Neural cell (in vitro differentiated cells): Measurements from ENCODE around the gene HECTD1. TPM values are rescaled to one million over a fixed set of nuclear protein-coding genes. Genes with fewer than 3 reads are reported as not detected.
"Not testable (repeated sequence)": the region's sequence is repeated elsewhere in the genome, so short reads cannot be mapped to it uniquely, and the experiment has no call there.

ENCODE experiments used
- H2AFZ ChIP-seq: fragments of 200-600, 300-800 bp; sonication (generic), shearing (Covaris generic); 2 replicates; pipeline ENCODE4 v1.6.0; 2014; ENCODE audit warnings: low read depth, mild to moderate bottlenecking, antibody characterized with exemption, low read length, moderate library complexity
- H3F3A ChIP-seq: fragments of 200-600 bp; shearing (Covaris generic); 2 replicates; pipeline ENCODE4 v1.6.1; 2016; ENCODE audit warnings: mild to moderate bottlenecking, moderate library complexity, mixed read lengths, antibody characterized with exemption, low read length; ENCODE audit not compliant: insufficient read depth, poor library complexity, severe bottlenecking
- H3K27ac ChIP-seq: fragments of 200-600, 300-800 bp; sonication (generic), shearing (Covaris generic); 2 replicates; pipeline ENCODE4 v1.5.1; 2014; ENCODE audit warnings: mild to moderate bottlenecking, low read length, moderate library complexity
- H3K27me3 ChIP-seq: fragments of 300-800, 200-600 bp; sonication (generic), shearing (Covaris generic); 2 replicates; pipeline ENCODE4 v1.6.0; 2014; ENCODE audit warnings: mild to moderate bottlenecking, low read depth, low read length, moderate library complexity; ENCODE audit not compliant: insufficient read depth
- H3K36me3 ChIP-seq: fragments of 300-800, 200-600 bp; sonication (generic), shearing (Covaris generic); 2 replicates; pipeline ENCODE4 v1.5.1; 2014; ENCODE audit warnings: mild to moderate bottlenecking, antibody characterized with exemption, low read length, moderate library complexity; ENCODE audit not compliant: insufficient read depth
- H3K4me2 ChIP-seq: fragments of 300-800, 200-600 bp; sonication (generic), shearing (Covaris generic); 2 replicates; pipeline ENCODE4 v1.6.0; 2014; ENCODE audit warnings: mild to moderate bottlenecking, low read length
- H3K4me3 ChIP-seq: fragments of 300-800, 200-600 bp; sonication (generic), shearing (Covaris generic); 2 replicates; pipeline ENCODE4 v1.5.1; 2014; ENCODE audit warnings: mild to moderate bottlenecking, low read length, moderate library complexity
- H3K79me2 ChIP-seq: fragments of 200-600 bp; shearing (Covaris generic); replicated peaks from 2 replicates; pipeline ENCODE4 v1.6.0; 2014; ENCODE audit warnings: mild to moderate bottlenecking, low read length, moderate library complexity; ENCODE audit not compliant: insufficient read depth
- H3K9ac ChIP-seq: fragments of 300-800, 200-600 bp; sonication (generic), shearing (Covaris generic); 2 replicates; pipeline ENCODE4 v1.6.1; 2016; ENCODE audit warnings: mild to moderate bottlenecking, low read length, mixed read lengths
- H3K9me2 ChIP-seq: fragments of 200-600 bp; shearing (Covaris generic); 2 replicates; pipeline ENCODE4 v1.6.1; 2016; ENCODE audit warnings: mild to moderate bottlenecking, low read length, mixed read lengths; ENCODE audit not compliant: insufficient read depth
- H3K9me3 ChIP-seq: fragments of 200-600, 300-800 bp; sonication (generic), shearing (Covaris generic); 2 replicates; pipeline ENCODE4 v1.6.1; 2016; ENCODE audit warnings: mild to moderate bottlenecking, mixed run types, low read length, moderate library complexity, mixed read lengths
- H4K20me1 ChIP-seq: fragments of 200-600 bp; shearing (Covaris generic); 2 replicates; pipeline ENCODE4 v1.6.1; 2016; ENCODE audit warnings: mild to moderate bottlenecking, mixed run types; ENCODE audit not compliant: insufficient read depth
- CTCF ChIP-seq: fragments of 450-650 bp; IDR thresholded peaks from 2 replicates; pipeline ENCODE4 v1.5.1; 2014; ENCODE audit warnings: antibody characterized with exemption, mild to moderate bottlenecking, moderate library complexity; ENCODE audit not compliant: poor library complexity, severe bottlenecking
- EP300 ChIP-seq: fragments of 450-650 bp; conservative IDR thresholded peaks from 2 replicates; pipeline ENCODE4 v1.6.1; 2014; ENCODE audit warnings: antibody characterized with exemption, mild to moderate bottlenecking, moderate library complexity; ENCODE audit not compliant: poor library complexity, severe bottlenecking
- EZH2 ChIP-seq: fragments of 200-600, 300-800 bp; shearing (Covaris generic), sonication (generic); IDR thresholded peaks from 2 replicates; pipeline ENCODE4 v1.6.1; 2014; ENCODE audit warnings: antibody characterized with exemption, low read length, borderline replicate concordance, mild to moderate bottlenecking; ENCODE audit not compliant: insufficient read depth, poor library complexity, severe bottlenecking
- MXI1 ChIP-seq: fragments of 450-650 bp; conservative IDR thresholded peaks from 2 replicates; pipeline ENCODE4 v1.6.1; 2014; ENCODE audit warnings: antibody characterized with exemption, mild to moderate bottlenecking; ENCODE audit not compliant: poor library complexity, severe bottlenecking
- POLR2AphosphoS5 ChIP-seq: IDR thresholded peaks from 2 replicates; pipeline ENCODE4 v1.6.1; 2012
- RAD21 ChIP-seq: fragments of 450-650 bp; conservative IDR thresholded peaks from 2 replicates; pipeline ENCODE4 v1.6.1; 2014; ENCODE audit warnings: antibody characterized with exemption, mild to moderate bottlenecking, moderate library complexity
- REST ChIP-seq: IDR thresholded peaks from 2 replicates; pipeline ENCODE4 v1.6.1; 2012; ENCODE audit warnings: borderline replicate concordance
- SMC3 ChIP-seq: fragments of 450-650 bp; conservative IDR thresholded peaks from 2 replicates; pipeline ENCODE4 v1.6.1; 2014; ENCODE audit warnings: antibody characterized with exemption, mild to moderate bottlenecking, moderate library complexity; ENCODE audit not compliant: poor library complexity
- TAF1 ChIP-seq: IDR thresholded peaks from 2 replicates; pipeline ENCODE4 v1.6.1; 2012; ENCODE audit warnings: low read depth
- polyA plus RNA-seq: library from polyadenylated mRNA; depleted of rRNA; stranded (reverse); fragments of >200 nt; gene quantifications from 2 replicates; pipeline ENCODE4 v1.2.3, GENCODE V29; 2014

Gene HECTD1
- polyA plus RNA-seq, 1 donor from 2014 or later: 144 TPM

DNA sequence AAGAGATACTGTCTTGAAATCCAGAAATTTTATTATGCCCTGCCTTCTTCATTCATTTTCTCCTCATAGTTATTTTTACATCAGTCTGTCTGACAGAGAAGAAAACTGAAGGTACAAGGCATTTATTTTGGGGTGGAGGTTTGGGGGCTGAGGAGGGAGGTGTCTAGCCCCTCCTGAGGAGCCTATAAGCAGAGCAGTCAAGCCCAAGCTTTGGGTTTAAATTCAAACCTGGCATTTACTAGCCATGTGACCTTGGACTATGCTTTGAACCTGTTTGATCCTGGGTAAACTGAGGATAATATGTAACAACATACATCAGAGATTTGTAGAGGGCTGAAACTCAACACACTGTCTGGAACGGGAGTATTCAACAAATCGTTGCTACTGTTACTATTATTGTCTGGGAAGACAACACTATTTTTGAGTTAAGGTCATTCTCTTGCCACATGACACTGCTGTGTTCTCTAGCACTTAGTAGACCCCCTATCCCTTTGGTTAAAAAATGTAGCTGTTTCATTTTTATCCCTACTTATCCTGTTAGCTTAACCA, 115.4 kb downstream of the HECTD1 start:
- Histone ChIP-seq H3K27me3 (no peaks in the 10 kb centered on the region), H2AFZ (no peak overlapping the region), H3K9ac (no peak overlapping the region), H3K79me2 (no peaks in the 10 kb centered on the region), H3F3A (no peaks in the 10 kb centered on the region), H3K4me3 (no peak overlapping the region), H3K4me2 (no peak overlapping the region), H4K20me1 (no peaks in the 10 kb centered on the region), H3K9me3 (no peaks in the 10 kb centered on the region), H3K36me3 (no peaks in the 10 kb centered on the region), H3K27ac (no peak overlapping the region), H3K9me2 (no peaks in the 10 kb centered on the region)
- TF ChIP-seq TAF1 (no peak), MXI1 (no peak), EP300 (no peak), EZH2 (no peak), POLR2AphosphoS5 (no peak), REST (no peak), CTCF (no peak), SMC3 (no peak), RAD21 (no peak)

DNA sequence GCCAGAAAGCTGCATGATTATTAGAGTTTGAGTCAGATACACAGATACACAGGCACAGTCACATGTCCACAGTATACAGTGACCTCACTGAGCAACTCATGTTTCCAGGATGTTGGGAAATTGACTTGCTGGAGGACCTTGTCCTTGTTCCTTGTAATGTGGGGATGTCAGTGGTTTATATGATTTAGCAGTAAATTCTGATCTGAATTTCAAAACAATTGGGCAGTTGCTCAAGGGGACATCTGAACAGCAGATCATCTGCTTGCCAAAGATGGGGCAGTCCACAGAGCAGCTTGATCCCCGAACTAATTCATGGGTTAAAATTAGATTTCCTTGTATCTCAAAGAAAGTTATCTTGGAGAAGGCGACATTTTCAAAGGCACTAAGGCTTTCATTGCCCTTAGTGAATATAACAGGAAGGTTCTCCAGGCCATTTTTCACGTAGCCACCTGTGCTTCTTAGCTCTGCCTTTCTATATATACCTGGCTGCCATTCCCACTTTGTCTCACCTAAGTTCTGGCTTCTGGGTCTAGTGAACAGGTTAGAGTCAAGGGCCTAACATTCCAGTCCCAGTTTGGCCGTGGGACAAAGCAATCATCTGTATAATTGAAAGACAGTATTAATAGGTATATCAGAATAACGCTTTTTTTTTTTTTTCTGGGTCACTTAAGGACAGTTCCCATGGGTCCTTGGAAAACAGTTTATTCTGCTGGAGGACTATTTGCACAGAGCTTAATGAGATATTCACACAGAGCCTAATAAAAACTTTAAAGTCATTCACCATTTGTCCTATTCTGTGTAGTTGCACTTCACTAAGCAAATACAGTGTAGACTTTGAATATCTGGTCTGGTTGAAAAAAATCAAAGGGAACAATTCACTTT, 116.5 kb downstream of the HECTD1 start:
- TF ChIP-seq MXI1: no peak
- no peak for TF ChIP-seq POLR2AphosphoS5
- TF ChIP-seq EP300: no peak
- TF ChIP-seq SMC3: no peak
- no peak for TF ChIP-seq RAD21
- Histone ChIP-seq H3K27me3 (no peaks in the 10 kb centered on the region), H3K36me3 (no peaks in the 10 kb centered on the region), H4K20me1 (no peaks in the 10 kb centered on the region), H3K9me2 (no peaks in the 10 kb centered on the region), H3F3A (no peaks in the 10 kb centered on the region), H3K9ac (no peak overlapping the region), H3K4me3 (no peak overlapping the region), H3K27ac (no peak overlapping the region), H3K4me2 (no peak overlapping the region), H2AFZ (no peak overlapping the region), H3K79me2 (no peaks in the 10 kb centered on the region), H3K9me3 (no peaks in the 10 kb centered on the region)

DNA sequence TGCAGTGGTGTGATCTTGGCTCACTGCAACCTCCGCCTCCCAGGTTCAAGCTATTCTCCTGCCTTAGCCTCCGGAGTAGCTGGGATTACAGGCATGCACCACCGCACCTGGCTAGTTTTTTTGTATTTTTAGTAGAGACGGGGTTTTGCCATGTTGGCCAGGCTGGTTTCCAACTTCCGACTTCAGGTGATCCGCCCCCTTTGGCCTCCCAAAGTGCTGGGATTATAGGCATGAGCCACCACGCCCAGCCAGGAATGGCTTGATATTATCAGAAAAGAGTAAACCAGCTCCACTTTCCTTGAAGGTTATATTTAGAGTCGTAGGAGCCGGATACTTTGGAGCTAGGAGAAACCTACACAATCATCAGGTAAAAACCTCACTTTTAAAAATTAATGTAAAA, 121.1 kb downstream of the HECTD1 start:
- H3F3A ChIP-seq, H3K9me3 ChIP-seq, H3K9ac ChIP-seq, H3K9me2 ChIP-seq, H3K36me3 ChIP-seq, H3K79me2 ChIP-seq, H3K4me3 ChIP-seq, H3K4me2 ChIP-seq, H3K27me3 ChIP-seq, H4K20me1 ChIP-seq, H3K27ac ChIP-seq, H2AFZ ChIP-seq: not testable (repeated sequence)
